ENCODE data around the gene FHOD1. TPM values are rescaled to one million over a fixed set of nuclear protein-coding genes. Genes with fewer than 3 reads are reported as not detected.

The FHOD1 gene
- total and polyA plus RNA-seq, 2 donors (not counting 1 experiment from before 2014, with no cell fraction given): 46.3 to 46.9 TPM

DNA sequence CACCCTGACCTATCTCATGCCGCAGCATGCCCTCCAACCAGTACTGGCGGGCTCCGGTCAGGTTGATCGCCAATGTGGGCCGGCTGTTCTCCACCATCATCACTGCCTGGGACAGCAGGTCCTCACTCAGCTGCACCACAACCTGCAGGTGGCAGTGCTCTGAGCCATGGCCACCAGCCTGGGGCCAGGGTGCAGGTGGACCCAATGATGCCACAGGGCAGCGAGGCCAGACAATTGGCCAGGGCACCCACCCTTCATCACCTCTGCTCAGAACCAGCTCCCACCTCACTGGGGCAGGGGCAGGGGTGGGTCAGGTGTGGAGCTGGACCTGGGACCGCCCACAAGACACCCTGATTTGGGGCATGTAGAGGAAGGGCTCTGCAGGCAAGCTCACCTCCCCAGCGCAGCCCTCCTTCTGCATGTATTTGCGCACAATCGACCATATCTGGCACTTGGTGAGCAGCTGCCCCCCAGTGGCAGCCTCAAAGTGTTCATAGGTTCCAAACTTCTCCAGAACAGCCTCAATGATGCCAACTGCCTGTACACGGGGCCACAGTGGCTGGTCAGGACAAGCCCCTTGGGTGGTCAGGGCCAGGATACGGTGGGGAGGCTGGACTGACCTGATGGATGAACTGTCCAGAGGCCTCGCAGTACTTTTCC lies 67.7 kb downstream of the FHOD1 start:
- H3K27ac Mint-ChIP-seq: no peak overlapping the region
- intact Hi-C loops (cut with micrococcal nuclease): no loop called here

More for the DNA sequence above, 67.7 kb downstream of the FHOD1 start:
- no peaks in the 10 kb centered on the region for H3K36me3 ChIP-seq (replicated peaks in 1 of 2; ENCODE audit: control extremely low read depth in 1 of 2, control insufficient read depth in 1 of 2, extremely low read depth in 1 of 2, insufficient read depth in 2 of 2, low read length in 1 of 2)
- CTCF ChIA-PET: no interaction called here
- H3K27me3 ChIP-seq (replicated peaks in 1 of 4; ENCODE audit: control extremely low read depth in 1 of 4, control insufficient read depth in 3 of 4, insufficient read depth in 4 of 4, low read length in 3 of 4): peaks cover 0 to 45% (median 15%) of the 10 kb centered on the region in 4 experiments
- peaks cover 0 to 7% (median 0%) of the 10 kb centered on the region in 3 donors for H3K9me3 ChIP-seq (ENCODE audit: control extremely low read depth in 1 of 3, control insufficient read depth in 2 of 3, insufficient read depth in 1 of 3, low read length in 2 of 3)
- no peak for ATAC-seq (ENCODE audit: low read depth)
- H3K4me3 ChIP-seq (ENCODE audit: control extremely low read depth in 1 of 5, extremely low read depth in 1 of 5, insufficient read depth in 1 of 5, low read depth in 2 of 5, low read length in 4 of 5): no peak overlapping the region
- Mint-ChIP-seq H3K9me3 (ENCODE audit: insufficient read depth) (no peaks in the 10 kb centered on the region), H3K4me3 (no peak overlapping the region), H3K27me3 (peaks cover 25% of the 10 kb centered on the region), H3K4me1 (peaks cover 14% of the 10 kb centered on the region)
- no peak overlapping the region for H2AFZ ChIP-seq (ENCODE audit: insufficient read depth, low read depth, low read length, poor library complexity, severe bottlenecking)
- DNase-seq: no peak
- TF ChIP-seq EZH2 (IDR thresholded peaks at IDR 0.05; ENCODE audit: borderline replicate concordance, insufficient read depth, low read depth, low read length, poor library complexity, severe bottlenecking): no peak
- TF ChIP-seq, protein P1, sequence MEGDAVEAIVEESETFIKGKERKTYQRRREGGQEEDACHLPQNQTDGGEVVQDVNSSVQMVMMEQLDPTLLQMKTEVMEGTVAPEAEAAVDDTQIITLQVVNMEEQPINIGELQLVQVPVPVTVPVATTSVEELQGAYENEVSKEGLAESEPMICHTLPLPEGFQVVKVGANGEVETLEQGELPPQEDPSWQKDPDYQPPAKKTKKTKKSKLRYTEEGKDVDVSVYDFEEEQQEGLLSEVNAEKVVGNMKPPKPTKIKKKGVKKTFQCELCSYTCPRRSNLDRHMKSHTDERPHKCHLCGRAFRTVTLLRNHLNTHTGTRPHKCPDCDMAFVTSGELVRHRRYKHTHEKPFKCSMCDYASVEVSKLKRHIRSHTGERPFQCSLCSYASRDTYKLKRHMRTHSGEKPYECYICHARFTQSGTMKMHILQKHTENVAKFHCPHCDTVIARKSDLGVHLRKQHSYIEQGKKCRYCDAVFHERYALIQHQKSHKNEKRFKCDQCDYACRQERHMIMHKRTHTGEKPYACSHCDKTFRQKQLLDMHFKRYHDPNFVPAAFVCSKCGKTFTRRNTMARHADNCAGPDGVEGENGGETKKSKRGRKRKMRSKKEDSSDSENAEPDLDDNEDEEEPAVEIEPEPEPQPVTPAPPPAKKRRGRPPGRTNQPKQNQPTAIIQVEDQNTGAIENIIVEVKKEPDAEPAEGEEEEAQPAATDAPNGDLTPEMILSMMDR (IDR thresholded peaks at IDR 0.05): no peak
- H3K27ac ChIP-seq (ENCODE audit: low read length in 2 of 2): no peak overlapping the region
- H3K9ac ChIP-seq (ENCODE audit: low read length): no peak overlapping the region
- no peaks in the 10 kb centered on the region for H3K79me2 ChIP-seq (ENCODE audit: control insufficient read depth, insufficient read depth, low read length)
- H4K20me1 ChIP-seq (ENCODE audit: control insufficient read depth, insufficient read depth, low read length, poor library complexity, severe bottlenecking): peaks cover 4% of the 10 kb centered on the region
- no peak overlapping the region for H3K4me2 ChIP-seq (replicated peaks; ENCODE audit: low read depth, low read length, poor library complexity, severe bottlenecking)
- POLR2A ChIA-PET: no interaction called here
- WGBS (ENCODE audit: insufficient coverage): 94% methylated on average over 11 of the region's 13 CpGs
- H3K4me1 ChIP-seq (ENCODE audit: control insufficient read depth in 2 of 2, insufficient read depth in 2 of 2, low read length in 2 of 2): peaks cover 23% of the 10 kb centered on the region in 2 donors

Small RNA genes lying within 50 kb of the gene (small RNA-seq; reads per million reads assigned to genes)
- not detected for gene MIR328 (ENCODE audit: insufficient read length, low read depth, low replicate concordance)

Other genes starting within 250 kb of the FHOD1 start
- 89.0 and 101 TPM in 2 replicates for gene CBFB, start 218.3 kb downstream of the FHOD1 start, total RNA-seq
- gene CBFB, start 218.3 kb downstream of the FHOD1 start, polyA plus RNA-seq: 19.5 and 43.2 TPM in 2 replicates
- 20.7 and 23.0 TPM in 2 replicates for gene PHAF1, start 137.5 kb downstream of the FHOD1 start, total RNA-seq
- 18.5 and 18.8 TPM in 2 replicates for gene PHAF1, start 137.5 kb downstream of the FHOD1 start, polyA plus RNA-seq
- gene B3GNT9, start 96.5 kb downstream of the FHOD1 start, total RNA-seq: 1.2 and 1.6 TPM in 2 replicates
- gene B3GNT9, start 96.5 kb downstream of the FHOD1 start, polyA plus RNA-seq: 2.4 and 2.5 TPM in 2 replicates
- 51.9 and 52.4 TPM in 2 replicates for gene TRADD, start 87.6 kb downstream of the FHOD1 start, total RNA-seq
- 66.9 and 73.5 TPM in 2 replicates for gene TRADD, start 87.6 kb downstream of the FHOD1 start, polyA plus RNA-seq
- gene FBXL8, start 87.5 kb downstream of the FHOD1 start, total RNA-seq: 5.1 and 5.8 TPM in 2 replicates
- gene FBXL8, start 87.5 kb downstream of the FHOD1 start, polyA plus RNA-seq: 16.1 and 20.5 TPM in 2 replicates
- gene HSF4, start 82.7 kb downstream of the FHOD1 start, total RNA-seq: 7.4 and 11.9 TPM in 2 replicates
- gene HSF4, start 82.7 kb downstream of the FHOD1 start, polyA plus RNA-seq: 12.2 and 29.3 TPM in 2 replicates
- gene NOL3, start 76.9 kb downstream of the FHOD1 start, total RNA-seq: 0.66 and 0.96 TPM in 2 replicates
- gene NOL3, start 76.9 kb downstream of the FHOD1 start, polyA plus RNA-seq: 0.60 and 2.3 TPM in 2 replicates
- 6.2 and 12.4 TPM in 2 replicates for gene MATCAP1, start 63.5 kb downstream of the FHOD1 start, total RNA-seq
- 8.9 and 9.1 TPM in 2 replicates for gene MATCAP1, start 63.5 kb downstream of the FHOD1 start, polyA plus RNA-seq
- not detected in 2 replicates for gene EXOC3L1, start 57.3 kb downstream of the FHOD1 start, total RNA-seq
- gene EXOC3L1, start 57.3 kb downstream of the FHOD1 start, polyA plus RNA-seq: not detected in 2 replicates
- 104 and 106 TPM in 2 replicates for gene E2F4, start 55.3 kb downstream of the FHOD1 start, total RNA-seq
- gene E2F4, start 55.3 kb downstream of the FHOD1 start, polyA plus RNA-seq: 188 and 195 TPM in 2 replicates
- 8.3 and 9.6 TPM in 2 replicates for gene ELMO3, start 48.4 kb downstream of the FHOD1 start, total RNA-seq
- 7.9 and 9.1 TPM in 2 replicates for gene ELMO3, start 48.4 kb downstream of the FHOD1 start, polyA plus RNA-seq
- 36.3 and 40.4 TPM in 2 replicates for gene TMEM208, start 20.4 kb downstream of the FHOD1 start, total RNA-seq
- 31.5 and 36.1 TPM in 2 replicates for gene TMEM208, start 20.4 kb downstream of the FHOD1 start, polyA plus RNA-seq
- 1.7 and 2.4 TPM in 2 replicates for gene SLC9A5, start 1.5 kb upstream of the FHOD1 start, total RNA-seq
- gene SLC9A5, start 1.5 kb upstream of the FHOD1 start, polyA plus RNA-seq: 1.1 and 1.7 TPM in 2 replicates
- 6.0 and 6.7 TPM in 2 replicates for gene PLEKHG4, start 32.1 kb upstream of the FHOD1 start, total RNA-seq
- gene PLEKHG4, start 32.1 kb upstream of the FHOD1 start, polyA plus RNA-seq: 4.6 and 7.1 TPM in 2 replicates
- gene KCTD19, start 79.3 kb upstream of the FHOD1 start, total RNA-seq: not detected in 2 replicates
- gene KCTD19, start 79.3 kb upstream of the FHOD1 start, polyA plus RNA-seq: 0.22 and 0.52 TPM in 2 replicates
- not detected in 2 replicates for gene LRRC36, start 79.3 kb upstream of the FHOD1 start, total RNA-seq
- 0.98 and 1.5 TPM in 2 replicates for gene LRRC36, start 79.3 kb upstream of the FHOD1 start, polyA plus RNA-seq
- not detected in 2 replicates for gene TPPP3, start 146.0 kb upstream of the FHOD1 start, total RNA-seq
- gene TPPP3, start 146.0 kb upstream of the FHOD1 start, polyA plus RNA-seq: 0.29 and 0.31 TPM in 2 replicates
- 2.4 and 2.8 TPM in 2 replicates for gene ZDHHC1, start 169.0 kb upstream of the FHOD1 start, total RNA-seq
- 0.58 and 0.71 TPM in 2 replicates for gene ZDHHC1, start 169.0 kb upstream of the FHOD1 start, polyA plus RNA-seq
- gene HSD11B2, start 183.6 kb upstream of the FHOD1 start, total RNA-seq: not detected in 2 replicates
- gene HSD11B2, start 183.6 kb upstream of the FHOD1 start, polyA plus RNA-seq: 0.06 and 0.09 TPM in 2 replicates
- 59.7 and 62.1 TPM in 2 replicates for gene ATP6V0D1, start 233.7 kb upstream of the FHOD1 start, total RNA-seq
- 56.3 and 91.0 TPM in 2 replicates for gene ATP6V0D1, start 233.7 kb upstream of the FHOD1 start, polyA plus RNA-seq
- gene AGRP, start 236.1 kb upstream of the FHOD1 start, total RNA-seq: not detected in 2 replicates
- not detected in 2 replicates for gene AGRP, start 236.1 kb upstream of the FHOD1 start, polyA plus RNA-seq

All from B cell (primary cell).